Mesendoderm (in vitro differentiated cells): ENCODE results near the gene TGIF1. TPM values are rescaled to one million over a fixed set of nuclear protein-coding genes. Genes with fewer than 3 reads are reported as not detected.

Source experiments
- DNase-seq: peaks from one replicate; pipeline ENCODE4 v3.0.0; 2013
- H2AK5ac ChIP-seq: 2 replicates; pipeline ENCODE4 v1.6.1; 2013; ENCODE audit warnings: low read length, inconsistent platforms
- H2BK120ac ChIP-seq: 2 replicates; pipeline ENCODE4 v1.6.1; 2013; ENCODE audit warnings: low read depth, mild to moderate bottlenecking, low read length, moderate library complexity, mixed read lengths
- H2BK15ac ChIP-seq: replicated peaks from 2 replicates; pipeline ENCODE4 v1.6.1; 2013; ENCODE audit warnings: low read depth, mild to moderate bottlenecking, moderate library complexity
- H2BK5ac ChIP-seq: 2 replicates; pipeline ENCODE4 v1.6.1; 2013; ENCODE audit warnings: low read length, inconsistent platforms
- H3K18ac ChIP-seq: 2 replicates; pipeline ENCODE4 v1.6.1; 2013; ENCODE audit warnings: mild to moderate bottlenecking, low read length, mixed read lengths
- H3K23ac ChIP-seq: one replicate; pipeline ENCODE4 v1.6.1; 2013; ENCODE audit warnings: low read length
- H3K27ac ChIP-seq: 2 replicates; pipeline ENCODE4 v1.5.1; 2013; ENCODE audit warnings: low read depth, mild to moderate bottlenecking, inconsistent platforms, low read length, moderate library complexity
- H3K27me3 ChIP-seq: 2 replicates; pipeline ENCODE4 v1.6.1; 2013; ENCODE audit warnings: low read length, control low read depth, mild to moderate bottlenecking, inconsistent platforms; ENCODE audit not compliant: insufficient read depth, poor library complexity
- H3K36me3 ChIP-seq: 2 replicates; pipeline ENCODE4 v1.6.1; 2013; ENCODE audit warnings: low read length, inconsistent platforms; ENCODE audit not compliant: control insufficient read depth, insufficient read depth
- H3K4ac ChIP-seq: one replicate; pipeline ENCODE4 v1.6.1; 2013; ENCODE audit warnings: low read depth, mild to moderate bottlenecking, low read length, moderate library complexity
- H3K4me1 ChIP-seq: 2 replicates; pipeline ENCODE4 v1.6.1; 2013; ENCODE audit warnings: low read depth, low read length, inconsistent platforms; ENCODE audit not compliant: control insufficient read depth
- H3K4me2 ChIP-seq: 2 replicates; pipeline ENCODE4 v1.6.1; 2013; ENCODE audit warnings: low read length
- H3K4me3 ChIP-seq: 2 replicates; pipeline ENCODE4 v1.5.1; 2013; ENCODE audit warnings: mild to moderate bottlenecking, low read length
- H3K56ac ChIP-seq: one replicate; pipeline ENCODE4 v1.6.1; 2013; ENCODE audit warnings: low read length
- H3K79me1 ChIP-seq: 2 replicates; pipeline ENCODE4 v1.6.1; 2013; ENCODE audit warnings: low read length, inconsistent platforms
- H3K79me2 ChIP-seq: 2 replicates; pipeline ENCODE4 v1.6.1; 2013; ENCODE audit warnings: mild to moderate bottlenecking, low read length; ENCODE audit not compliant: control insufficient read depth, insufficient read depth
- H3K9ac ChIP-seq: 2 replicates; pipeline ENCODE4 v1.6.1; 2013; ENCODE audit warnings: low read length, inconsistent platforms
- H4K5ac ChIP-seq: one replicate; pipeline ENCODE4 v1.6.1; 2013; ENCODE audit warnings: low read length
- H4K8ac ChIP-seq: one replicate; pipeline ENCODE4 v1.6.1; 2013; ENCODE audit warnings: low read depth, mild to moderate bottlenecking, control low read depth, low read length, moderate library complexity
- WGBS: extraction: QIAGEN DNeasy Blood & Tissue Kit; methylation state at CpG from one replicate; pipeline ENCODE4 v1.1.7; 2013; ENCODE audit warnings: low lambda C conversion rate, missing lambda C conversion rate; ENCODE audit not compliant: insufficient coverage; ENCODE audit errors: extremely low coverage; 5-methylcytosine and 5-hydroxymethylcytosine counted together
- polyA plus RNA-seq, 2 experiments: library from polyadenylated mRNA; stranded (reverse); fragments of 200-250 nt; gene quantifications; one replicate each; pipeline ENCODE4 v1.2.3, GENCODE V29; 2013

TGIF1 gene
- 147 TPM for polyA plus RNA-seq (2013, experiment 1 of 2)
- 153 TPM for polyA plus RNA-seq (2013, experiment 2 of 2)

DNA sequence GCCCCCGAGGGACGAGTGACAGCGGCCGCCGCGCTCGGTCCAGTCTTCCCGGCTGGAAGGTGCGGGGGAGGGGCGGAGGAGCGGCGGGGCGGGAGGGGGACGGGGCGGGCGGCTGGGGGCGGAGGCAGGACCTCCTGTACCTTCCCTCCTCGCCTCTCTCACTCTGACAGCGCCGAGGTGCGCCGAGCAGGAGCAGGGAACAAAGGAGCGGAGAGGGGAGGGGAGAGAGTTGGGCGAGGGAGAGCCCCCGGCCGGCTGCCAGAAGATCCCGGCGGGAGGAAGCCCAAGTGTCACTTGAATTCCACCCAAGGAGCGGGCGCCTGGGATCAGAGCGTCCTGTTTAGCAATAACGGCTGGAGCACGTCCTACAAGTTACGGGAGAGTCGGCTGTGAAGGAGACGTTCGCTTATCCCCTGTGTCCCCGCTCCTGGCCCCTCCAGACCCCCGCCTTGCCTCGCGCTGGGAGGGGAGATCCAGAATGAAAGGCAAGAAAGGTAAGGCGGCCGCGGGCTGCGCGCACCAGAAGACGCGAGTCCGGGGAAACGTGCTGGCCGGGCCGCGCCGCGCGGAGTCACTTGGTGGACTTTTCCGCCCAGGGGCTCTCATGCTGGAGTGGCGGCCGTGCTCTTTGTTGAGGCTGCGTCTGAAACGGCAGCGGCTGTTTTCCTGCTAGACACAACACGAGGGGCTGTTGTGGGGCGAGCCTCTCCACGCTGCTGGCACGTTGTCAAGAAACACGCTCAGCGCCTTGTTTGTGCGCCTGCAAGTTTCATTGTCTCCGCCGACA, at the start of gene TGIF1:
Gene TGIF1, plus strand, starts transcription at position 161 of the 787 bp plus-strand sequence. Its CDS starts 318 bp downstream, at position 479.
- peak within 1 kb of the TSS; percentile 98 for H3K27ac ChIP-seq
- H3K27me3 ChIP-seq = no peaks in the 10 kb centered on the region
- H3K4me2 ChIP-seq = peak within 1 kb of the TSS; percentile 90
- H2BK15ac ChIP-seq = peak within 1 kb of the TSS; percentile 48
- DNase-seq = peak; percentile 95
- peak within 1 kb of the TSS; percentile 66 for H2BK120ac ChIP-seq
- no CpG with 5 or more reads among the region's 71 CpGs for WGBS
- peaks cover 6% of the 10 kb centered on the region for H3K4me1 ChIP-seq
- no peaks in the 10 kb centered on the region for H3K36me3 ChIP-seq
- peak within 1 kb of the TSS; percentile 97 for H3K56ac ChIP-seq
- peak within 1 kb of the TSS; percentile 98 for H3K4me3 ChIP-seq
- H3K79me2 ChIP-seq = peaks cover 52% of the 10 kb centered on the region
- no peak within 1 kb of the TSS for H4K5ac ChIP-seq
- H3K18ac ChIP-seq = peak within 1 kb of the TSS; percentile 91
- peak within 1 kb of the TSS; percentile 100 for H3K23ac ChIP-seq
- peak within 1 kb of the TSS; percentile 31 for H4K8ac ChIP-seq
- H3K9ac ChIP-seq = peak within 1 kb of the TSS; percentile 96
- no peaks in the 10 kb centered on the region for H3K79me1 ChIP-seq
- peak within 1 kb of the TSS; percentile 94 for H2BK5ac ChIP-seq
- peak within 1 kb of the TSS; percentile 93 for H3K4ac ChIP-seq
- H2AK5ac ChIP-seq = no peak within 1 kb of the TSS

DNA sequence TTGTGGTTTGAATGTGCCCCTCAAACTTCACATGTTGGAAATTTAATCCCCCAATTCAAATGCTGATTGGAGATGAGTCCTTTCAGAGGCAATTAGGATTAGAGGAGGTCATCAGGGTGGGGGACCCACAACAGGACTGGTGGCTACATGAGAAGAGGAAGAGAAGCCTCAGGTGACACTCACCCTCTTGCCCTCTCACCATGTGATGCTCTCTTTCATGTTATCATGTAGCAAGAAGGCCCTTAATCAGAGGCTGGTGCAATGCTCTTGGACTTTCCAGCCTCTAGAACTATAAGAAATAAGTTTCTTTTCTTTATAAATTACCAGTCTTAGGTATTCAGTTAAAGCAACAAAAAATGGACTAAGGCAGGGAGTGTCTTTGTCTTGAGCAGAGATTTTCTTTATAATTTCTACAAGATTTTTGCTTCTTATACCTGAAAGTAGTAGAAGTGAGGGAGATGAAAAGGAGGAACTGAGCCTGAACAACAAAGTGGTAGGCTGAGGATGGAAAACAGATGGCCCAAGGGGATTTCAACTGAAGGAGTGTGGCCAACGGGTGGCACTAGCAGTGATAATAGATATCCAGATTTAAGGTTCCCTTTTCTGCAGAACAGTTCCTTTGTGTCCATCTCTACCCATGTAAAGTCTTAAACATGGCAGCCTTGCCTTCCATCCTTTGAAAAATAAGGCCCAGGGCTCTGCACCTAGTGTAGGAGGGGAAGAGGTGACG, 49.2 kb upstream of the TGIF1 start:
- H3K36me3 ChIP-seq = no peaks in the 10 kb centered on the region
- no peak overlapping the region for H2BK120ac ChIP-seq
- no peak overlapping the region for H2BK15ac ChIP-seq
- no peak overlapping the region for H4K8ac ChIP-seq
- H3K18ac ChIP-seq = no peak overlapping the region
- DNase-seq = no peak
- H3K4me3 ChIP-seq = no peak overlapping the region
- no peak overlapping the region for H2AK5ac ChIP-seq
- H3K79me1 ChIP-seq = no peaks in the 10 kb centered on the region
- H3K79me2 ChIP-seq = no peaks in the 10 kb centered on the region
- H3K27me3 ChIP-seq = no peaks in the 10 kb centered on the region
- H3K56ac ChIP-seq = no peak overlapping the region
- no peak overlapping the region for H3K27ac ChIP-seq
- H3K4me2 ChIP-seq = no peak overlapping the region
- no peak overlapping the region for H4K5ac ChIP-seq
- H3K23ac ChIP-seq = no peak overlapping the region
- H3K4ac ChIP-seq = no peak overlapping the region
- H3K9ac ChIP-seq = no peak overlapping the region
- H2BK5ac ChIP-seq = no peak overlapping the region
- WGBS = no CpG with 5 or more reads among the region's 2 CpGs
- no peaks in the 10 kb centered on the region for H3K4me1 ChIP-seq

DNA sequence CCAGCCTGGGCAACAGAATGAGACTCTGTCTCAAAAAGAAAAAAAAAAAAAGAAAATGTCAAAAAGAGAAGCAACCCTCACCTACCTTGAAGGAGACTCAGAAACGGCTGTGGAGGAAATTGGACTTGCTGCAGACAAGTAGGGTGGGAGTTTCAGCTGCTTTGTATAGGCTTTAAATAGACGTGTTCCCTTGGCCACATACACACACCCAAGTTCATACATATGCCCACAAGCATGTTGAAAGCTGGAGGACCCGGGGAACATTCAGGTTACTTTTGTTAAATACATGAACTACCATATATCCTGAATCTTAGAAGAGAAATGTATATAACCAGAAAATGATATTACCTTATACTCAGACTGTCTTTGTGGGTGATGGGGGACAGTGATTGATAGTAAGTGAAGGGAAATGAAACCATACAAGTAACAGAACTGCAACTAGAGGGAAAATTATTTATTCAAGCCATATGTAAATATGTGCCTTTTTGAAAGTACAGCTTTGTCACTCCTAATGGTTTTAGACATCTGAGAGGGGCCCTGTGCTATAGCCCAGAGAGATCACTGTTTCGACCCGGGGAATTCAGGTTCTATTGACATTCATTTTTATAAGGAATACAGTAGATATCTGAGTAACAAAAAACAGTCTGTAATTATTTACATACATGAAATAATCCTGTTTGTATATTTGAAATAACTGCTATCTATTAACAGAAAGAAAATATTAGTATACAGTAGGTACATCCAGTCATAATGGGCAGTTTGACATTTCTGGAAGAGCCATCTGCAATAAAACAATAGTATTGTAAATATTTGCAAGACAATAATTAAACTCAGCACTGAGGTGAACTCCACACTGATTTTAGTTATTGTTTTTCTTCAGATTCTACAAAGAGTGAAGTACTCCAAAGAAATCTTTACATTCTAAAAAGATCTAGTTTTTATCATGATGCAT, 48.0 kb upstream of the TGIF1 start:
- Histone ChIP-seq H3K79me1 (no peaks in the 10 kb centered on the region), H3K4me2 (no peak overlapping the region), H4K8ac (no peak overlapping the region), H3K4me1 (no peaks in the 10 kb centered on the region), H3K18ac (no peak overlapping the region), H3K36me3 (no peaks in the 10 kb centered on the region), H3K79me2 (no peaks in the 10 kb centered on the region), H2BK120ac (no peak overlapping the region), H2AK5ac (no peak overlapping the region), H2BK15ac (no peak overlapping the region), H4K5ac (no peak overlapping the region), H3K23ac (no peak overlapping the region), H3K56ac (no peak overlapping the region), H3K9ac (no peak overlapping the region), H3K4me3 (no peak overlapping the region), H3K4ac (no peak overlapping the region), H3K27me3 (no peaks in the 10 kb centered on the region), H3K27ac (no peak overlapping the region), H2BK5ac (no peak overlapping the region)
- no peak for DNase-seq
- no CpG with 5 or more reads among the region's 5 CpGs for WGBS

DNA sequence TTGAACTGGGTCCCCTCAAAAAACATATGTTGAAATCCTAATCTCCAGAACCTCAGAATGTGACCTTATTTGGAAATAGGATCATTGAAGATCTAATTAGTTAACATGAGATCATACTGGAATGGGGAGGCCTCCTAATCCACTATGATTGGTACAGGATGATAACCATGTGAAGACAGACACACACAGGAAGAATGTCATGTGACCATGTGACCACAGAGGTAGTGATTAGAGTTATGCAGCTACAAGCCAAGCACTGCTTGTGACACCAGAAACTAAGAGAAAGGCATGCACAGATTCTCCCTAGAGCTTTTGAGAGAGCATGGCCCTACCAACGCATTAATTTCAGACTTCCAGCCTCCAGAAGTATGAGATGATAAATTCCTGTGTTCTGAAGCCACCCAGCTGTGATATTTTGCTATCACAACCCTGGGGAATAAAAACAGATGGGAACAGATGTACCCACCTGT, 47.0 kb upstream of the TGIF1 start:
- Histone ChIP-seq H3K79me2 (no peaks in the 10 kb centered on the region), H3K27ac (no peak overlapping the region), H2BK15ac (no peak overlapping the region), H3K4ac (no peak overlapping the region), H3K18ac (peak overlapping the region; percentile 41), H4K5ac (no peak overlapping the region), H2AK5ac (no peak overlapping the region), H3K23ac (no peak overlapping the region), H3K4me1 (no peaks in the 10 kb centered on the region), H3K36me3 (no peaks in the 10 kb centered on the region), H3K56ac (no peak overlapping the region), H3K27me3 (no peaks in the 10 kb centered on the region), H2BK120ac (no peak overlapping the region), H3K79me1 (no peaks in the 10 kb centered on the region), H2BK5ac (no peak overlapping the region), H3K4me3 (no peak overlapping the region), H4K8ac (no peak overlapping the region), H3K4me2 (no peak overlapping the region), H3K9ac (no peak overlapping the region)
- WGBS = no CpG with 5 or more reads among the region's 1 CpG
- DNase-seq = peak; percentile 55

DNA sequence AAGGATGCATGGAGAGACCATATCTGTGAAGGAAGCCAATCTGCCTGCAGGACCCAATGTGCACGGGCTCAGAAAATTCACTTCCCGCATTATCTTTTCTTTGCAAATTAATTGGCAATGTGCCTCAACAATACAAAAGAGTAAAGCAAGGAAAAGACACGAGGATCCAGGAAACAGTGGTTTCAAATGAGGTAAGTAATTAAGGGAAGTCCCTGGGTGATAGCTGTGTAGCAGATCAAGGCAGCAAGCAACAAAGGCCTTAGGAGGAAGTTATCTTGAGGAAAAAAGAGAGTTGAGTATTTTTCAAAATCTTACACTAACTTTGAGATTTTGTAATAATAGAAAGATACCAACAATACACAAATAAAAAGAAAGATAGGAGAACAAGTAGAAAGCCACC, 44.3 kb upstream of the TGIF1 start:
- Histone ChIP-seq H3K79me2 (no peaks in the 10 kb centered on the region), H3K4me3 (no peak overlapping the region), H3K4me2 (no peak overlapping the region), H2BK15ac (no peak overlapping the region), H2BK120ac (no peak overlapping the region), H3K27ac (no peak overlapping the region), H2BK5ac (no peak overlapping the region), H3K23ac (no peak overlapping the region), H3K27me3 (no peaks in the 10 kb centered on the region), H3K18ac (no peak overlapping the region), H3K4ac (no peak overlapping the region), H2AK5ac (no peak overlapping the region), H3K79me1 (no peaks in the 10 kb centered on the region), H3K56ac (no peak overlapping the region), H3K36me3 (no peaks in the 10 kb centered on the region), H4K5ac (no peak overlapping the region), H3K9ac (no peak overlapping the region), H3K4me1 (no peaks in the 10 kb centered on the region), H4K8ac (no peak overlapping the region)
- no peak for DNase-seq
- no CpG with 5 or more reads among the region's 3 CpGs for WGBS
